PC-3 (cell line): ENCODE measurements around the gene SLC17A2.

Source experiments
- EZH2 ChIP-seq: fragments of 300-600 bp; sonication (generic); IDR thresholded peaks from one replicate; pipeline ENCODE4 v1.6.1; 2017; ENCODE audit warnings: antibody characterized with exemption, mild to moderate bottlenecking, low read length; ENCODE audit not compliant: unreplicated experiment
- EZH2phosphoT487 ChIP-seq: fragments of 300-600 bp; sonication (generic); IDR thresholded peaks from 2 replicates; pipeline ENCODE4 v1.6.1; 2018; ENCODE audit warnings: mild to moderate bottlenecking, antibody characterized with exemption, low read length, borderline replicate concordance
- TF ChIP-seq, protein P1 (sequence below): fragments of 300-600 bp; sonication (generic); conservative IDR thresholded peaks from 2 replicates; pipeline ENCODE4 v1.5.1; 2017; ENCODE audit warnings: antibody characterized with exemption, low read depth, mild to moderate bottlenecking, low read length

DNA sequence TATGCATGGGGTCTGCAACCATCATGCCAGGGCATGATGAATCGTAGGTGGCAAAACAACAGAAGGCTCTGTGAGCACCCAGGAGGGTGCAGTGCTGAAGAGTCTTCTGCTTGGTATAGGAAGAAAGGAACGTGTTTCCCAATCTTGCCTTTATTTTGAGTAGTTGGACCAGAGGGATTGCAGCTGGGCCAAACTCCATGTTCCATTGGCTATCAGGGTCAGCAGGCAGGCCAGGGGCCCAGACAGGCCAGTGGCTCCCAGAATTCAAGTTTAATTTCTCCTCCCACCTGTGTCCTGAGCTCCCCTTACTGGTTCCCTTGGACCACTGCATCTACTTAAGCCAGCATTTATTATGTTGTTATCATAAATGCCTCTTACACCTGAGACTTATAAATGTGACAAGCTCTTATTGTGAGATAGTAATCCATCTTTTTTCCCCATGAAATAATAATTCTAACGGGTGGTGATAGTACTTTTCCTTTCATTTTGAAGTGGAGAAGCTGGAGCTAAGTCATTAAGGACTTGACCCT, 31.2 kb upstream of the SLC17A2 start:
- TF ChIP-seq EZH2 (no peak), EZH2phosphoT487 (no peak)
- TF ChIP-seq, protein P1, sequence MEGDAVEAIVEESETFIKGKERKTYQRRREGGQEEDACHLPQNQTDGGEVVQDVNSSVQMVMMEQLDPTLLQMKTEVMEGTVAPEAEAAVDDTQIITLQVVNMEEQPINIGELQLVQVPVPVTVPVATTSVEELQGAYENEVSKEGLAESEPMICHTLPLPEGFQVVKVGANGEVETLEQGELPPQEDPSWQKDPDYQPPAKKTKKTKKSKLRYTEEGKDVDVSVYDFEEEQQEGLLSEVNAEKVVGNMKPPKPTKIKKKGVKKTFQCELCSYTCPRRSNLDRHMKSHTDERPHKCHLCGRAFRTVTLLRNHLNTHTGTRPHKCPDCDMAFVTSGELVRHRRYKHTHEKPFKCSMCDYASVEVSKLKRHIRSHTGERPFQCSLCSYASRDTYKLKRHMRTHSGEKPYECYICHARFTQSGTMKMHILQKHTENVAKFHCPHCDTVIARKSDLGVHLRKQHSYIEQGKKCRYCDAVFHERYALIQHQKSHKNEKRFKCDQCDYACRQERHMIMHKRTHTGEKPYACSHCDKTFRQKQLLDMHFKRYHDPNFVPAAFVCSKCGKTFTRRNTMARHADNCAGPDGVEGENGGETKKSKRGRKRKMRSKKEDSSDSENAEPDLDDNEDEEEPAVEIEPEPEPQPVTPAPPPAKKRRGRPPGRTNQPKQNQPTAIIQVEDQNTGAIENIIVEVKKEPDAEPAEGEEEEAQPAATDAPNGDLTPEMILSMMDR: peak; percentile 35; the same call in 1 of the 2 replicates
